ENCODE data around the gene TMCC3. TPM values are rescaled to one million over a fixed set of nuclear protein-coding genes. Genes with fewer than 3 reads are reported as not detected.

The TMCC3 gene
- total RNA-seq, 1 experiment from 2014 or later = 0.92 TPM

GRCh38 chr12:94677778-94678177, 27.4 kb upstream of the TMCC3 start:
- no peak overlapping the region for H3K27ac ChIP-seq (ENCODE audit: low read length)
- H3K27me3 ChIP-seq (ENCODE audit: control insufficient read depth, insufficient read depth, low read length) = no peaks in the 10 kb centered on the region
- ATAC-seq (no peak), DNase-seq (ENCODE audit: low read depth, low spot score) (no peak)
- TF ChIP-seq REST (IDR thresholded peaks at IDR 0.05; ENCODE audit: insufficient read depth in 1 of 2, low read depth in 2 of 2, low read length in 1 of 2) = no peak
- TF ChIP-seq CTCF (IDR thresholded peaks at IDR 0.05) = no peak
- TF ChIP-seq TCF7L2 (IDR thresholded peaks at IDR 0.05; ENCODE audit: low read depth, low read length) = no peak
- no peak for TF ChIP-seq POLR2AphosphoS5 (IDR thresholded peaks at IDR 0.05; ENCODE audit: low read depth, low read length)
- TF ChIP-seq SIN3A (IDR thresholded peaks at IDR 0.05; ENCODE audit: borderline replicate concordance, insufficient read depth, low read depth, low read length) = no peak
- no peaks in the 10 kb centered on the region for H3K4me1 ChIP-seq (ENCODE audit: control insufficient read depth, insufficient read depth, low read length)
- no peaks in the 10 kb centered on the region for H3K36me3 ChIP-seq (ENCODE audit: control insufficient read depth, insufficient read depth, low read length)
- no peak overlapping the region for H3K4me3 ChIP-seq (ENCODE audit: low read depth in 2 of 2, low read length in 2 of 2)
- intact Hi-C loops (cut with micrococcal nuclease; ENCODE audit: unreplicated experiment) = no loop called here
- CTCF ChIA-PET = no interaction called here
- POLR2A ChIA-PET = interaction anchor here (0.6 kb wide), 2 partner anchors 107 to 1225 kb away, joined by 3 to 5 read pairs; no protein-coding TSS in a partner anchor
- no peaks in the 10 kb centered on the region for H3K9me3 ChIP-seq (ENCODE audit: control insufficient read depth, insufficient read depth, low read depth, low read length)
- in situ Hi-C loops (cut with HindIII; ENCODE audit: low pct_unique_long_range_greater_than_20kb, low sequenced_read_pairs) = no loop called here
- no TSS peak for BruUV-seq (replicated peaks)

- Histone ChIP-seq H3K36me3 (ENCODE audit: control insufficient read depth, insufficient read depth, low read length) (no peaks in the 10 kb centered on the region), H3K27me3 (ENCODE audit: control insufficient read depth, insufficient read depth, low read length) (0 out of 2 replicates have a peak, but pooled peaks cover 3% of the 10 kb centered on the region), H3K27ac (ENCODE audit: low read length) (no peak overlapping the region), H3K4me3 (ENCODE audit: low read depth in 2 of 2, low read length in 2 of 2) (no peak overlapping the region), H3K9me3 (ENCODE audit: control insufficient read depth, insufficient read depth, low read depth, low read length) (no peaks in the 10 kb centered on the region), H3K4me1 (ENCODE audit: control insufficient read depth, insufficient read depth, low read length) (no peaks in the 10 kb centered on the region)
- no peak for TF ChIP-seq TCF7L2 (IDR thresholded peaks at IDR 0.05; ENCODE audit: low read depth, low read length)
- no peak for TF ChIP-seq POLR2AphosphoS5 (IDR thresholded peaks at IDR 0.05; ENCODE audit: low read depth, low read length)
- no peak for TF ChIP-seq SIN3A (IDR thresholded peaks at IDR 0.05; ENCODE audit: borderline replicate concordance, insufficient read depth, low read depth, low read length)
- TF ChIP-seq REST (IDR thresholded peaks at IDR 0.05; ENCODE audit: insufficient read depth in 1 of 2, low read depth in 2 of 2, low read length in 1 of 2) = no peak
- no peak for TF ChIP-seq CTCF (IDR thresholded peaks at IDR 0.05)
- no peak for DNase-seq (ENCODE audit: low read depth, low spot score)
- intact Hi-C loops (cut with micrococcal nuclease; ENCODE audit: unreplicated experiment) (no loop called here), in situ Hi-C loops (cut with HindIII; ENCODE audit: low pct_unique_long_range_greater_than_20kb, low sequenced_read_pairs) (no loop called here)
- CTCF ChIA-PET = no interaction called here
- BruUV-seq (replicated peaks) = no TSS peak
- POLR2A ChIA-PET = no interaction called here
- no peak for ATAC-seq
These were observed 26.6 kb upstream of the TMCC3 start for GRCh38 chr12:94676922-94677321.

Data from Panc1 (cell line).